ENCODE results near the gene FHIT. TPM values are rescaled to one million over a fixed set of nuclear protein-coding genes. Genes with fewer than 3 reads are reported as not detected.

FHIT gene
- total and polyA plus RNA-seq, 2 donors from 2014 or later = 20.2 to 61.2 TPM

- Histone ChIP-seq H3K36me3 (ENCODE audit: control insufficient read depth in 2 of 3, insufficient read depth in 3 of 3, low read length in 3 of 3) (no peaks in the 10 kb centered on the region), H3K4me1 (ENCODE audit: control insufficient read depth in 2 of 3, insufficient read depth in 2 of 3, low read depth in 1 of 3, low read length in 3 of 3) (peaks cover 0 to 15% (median 7%) of the 10 kb centered on the region in 3 donors), H3K9ac (ENCODE audit: low read length in 3 of 3) (peak overlapping the region; percentile 12 to 92 (median 92)), H3K27me3 (ENCODE audit: control insufficient read depth, insufficient read depth, low read length) (no peaks in the 10 kb centered on the region), H3K9me3 (ENCODE audit: control insufficient read depth in 2 of 3, insufficient read depth in 1 of 3, low read length in 3 of 3) (no peaks in the 10 kb centered on the region), H3K4me3 (ENCODE audit: low read length in 3 of 3) (peak overlapping the region; percentile 93 to 98 (median 95)), H3K27ac (ENCODE audit: low read depth in 2 of 2, low read length in 2 of 2) (peak overlapping the region; percentile 88 to 91)
- FAIRE-seq = no peak
- DNase-seq = peak in 4 of 5 donors; percentile 43 to 83 (median 75)
- intact Hi-C loops (cut with DNase I) = no loop called here
- no peak for TF ChIP-seq CTCF (IDR thresholded peaks at IDR 0.05; ENCODE audit: borderline replicate concordance, extremely low read depth, insufficient read depth)
These were observed 473 bp downstream of the FHIT start for GRCh38 chr3:61250784-61251173.

- intact Hi-C loops (cut with DNase I) = no loop called here
- H3K4me1 ChIP-seq (ENCODE audit: control insufficient read depth in 2 of 3, insufficient read depth in 2 of 3, low read depth in 1 of 3, low read length in 3 of 3) = peaks cover 0 to 15% (median 7%) of the 10 kb centered on the region in 3 donors
- no peaks in the 10 kb centered on the region for H3K27me3 ChIP-seq (ENCODE audit: control insufficient read depth, insufficient read depth, low read length)
- no peaks in the 10 kb centered on the region for H3K36me3 ChIP-seq (ENCODE audit: control insufficient read depth in 2 of 3, insufficient read depth in 3 of 3, low read length in 3 of 3)
- FAIRE-seq (no peak), DNase-seq (no peak)
- H3K9me3 ChIP-seq (ENCODE audit: control insufficient read depth in 2 of 3, insufficient read depth in 1 of 3, low read length in 3 of 3) = no peaks in the 10 kb centered on the region
- no peak overlapping the region for H3K9ac ChIP-seq (ENCODE audit: low read length in 3 of 3)
- TF ChIP-seq CTCF (IDR thresholded peaks at IDR 0.05; ENCODE audit: borderline replicate concordance, extremely low read depth, insufficient read depth) = no peak
- no peak overlapping the region for H3K4me3 ChIP-seq (ENCODE audit: low read length in 3 of 3)
- H3K27ac ChIP-seq (ENCODE audit: low read depth in 2 of 2, low read length in 2 of 2) = no peak overlapping the region
These were observed 2.8 kb downstream of the FHIT start for GRCh38 chr3:61248496-61248895.

GRCh38 chr3:61247191-61247590 is 4.1 kb downstream of the FHIT start:
- H3K36me3 ChIP-seq (ENCODE audit: control insufficient read depth in 2 of 3, insufficient read depth in 3 of 3, low read length in 3 of 3) = no peaks in the 10 kb centered on the region
- H3K4me3 ChIP-seq (ENCODE audit: low read length in 3 of 3) = no peak overlapping the region
- TF ChIP-seq CTCF (IDR thresholded peaks at IDR 0.05; ENCODE audit: borderline replicate concordance, extremely low read depth, insufficient read depth) = no peak
- intact Hi-C loops (cut with DNase I) = no loop called here
- H3K27ac ChIP-seq (ENCODE audit: low read depth in 2 of 2, low read length in 2 of 2) = no peak overlapping the region
- no peak for DNase-seq
- H3K9me3 ChIP-seq (ENCODE audit: control insufficient read depth in 2 of 3, insufficient read depth in 1 of 3, low read length in 3 of 3) = no peaks in the 10 kb centered on the region
- no peak for FAIRE-seq
- no peaks in the 10 kb centered on the region for H3K27me3 ChIP-seq (ENCODE audit: control insufficient read depth, insufficient read depth, low read length)
- peaks cover 0 to 12% (median 7%) of the 10 kb centered on the region in 3 donors for H3K4me1 ChIP-seq (ENCODE audit: control insufficient read depth in 2 of 3, insufficient read depth in 2 of 3, low read depth in 1 of 3, low read length in 3 of 3)
- H3K9ac ChIP-seq (ENCODE audit: low read length in 3 of 3) = no peak overlapping the region

GRCh38 chr3:61239871-61240270 is 11.4 kb downstream of the FHIT start:
- intact Hi-C loops (cut with DNase I) = no loop called here
- Histone ChIP-seq H3K36me3 (ENCODE audit: control insufficient read depth in 2 of 3, insufficient read depth in 3 of 3, low read length in 3 of 3) (no peaks in the 10 kb centered on the region), H3K27me3 (ENCODE audit: control insufficient read depth, insufficient read depth, low read length) (no peaks in the 10 kb centered on the region), H3K27ac (ENCODE audit: low read depth in 2 of 2, low read length in 2 of 2) (no peak overlapping the region), H3K4me3 (ENCODE audit: low read length in 3 of 3) (no peak overlapping the region), H3K4me1 (ENCODE audit: control insufficient read depth in 2 of 3, insufficient read depth in 2 of 3, low read depth in 1 of 3, low read length in 3 of 3) (peaks cover 0 to 5% (median 2%) of the 10 kb centered on the region in 3 donors), H3K9ac (ENCODE audit: low read length in 3 of 3) (no peak overlapping the region), H3K9me3 (ENCODE audit: control insufficient read depth in 2 of 3, insufficient read depth in 1 of 3, low read length in 3 of 3) (no peaks in the 10 kb centered on the region)
- FAIRE-seq (no peak), DNase-seq (peak in 1 of 5 donors; percentile 55)
- no peak for TF ChIP-seq CTCF (IDR thresholded peaks at IDR 0.05; ENCODE audit: borderline replicate concordance, extremely low read depth, insufficient read depth)

All from kidney (tissue), 14 donors.